OCI-LY1 (cell line): ENCODE results near the gene TSPAN3.

Experiments used
- EZH2 ChIP-seq: fragments of 200-600 bp; sonication (generic), shearing (Covaris generic); IDR thresholded peaks from 2 replicates; pipeline ENCODE4 v1.8.0; 2017; ENCODE audit warnings: borderline replicate concordance, mixed run types, mild to moderate bottlenecking, antibody characterized with exemption, low read length, moderate library complexity, mixed read lengths
- TF ChIP-seq, protein P1 (sequence below): fragments of 200-600 bp; sonication (generic), shearing (Covaris generic); IDR thresholded peaks from 2 replicates; pipeline ENCODE4 v1.5.1; 2017; ENCODE audit warnings: mild to moderate bottlenecking, antibody characterized with exemption, low read length, moderate library complexity, mixed read lengths

DNA sequence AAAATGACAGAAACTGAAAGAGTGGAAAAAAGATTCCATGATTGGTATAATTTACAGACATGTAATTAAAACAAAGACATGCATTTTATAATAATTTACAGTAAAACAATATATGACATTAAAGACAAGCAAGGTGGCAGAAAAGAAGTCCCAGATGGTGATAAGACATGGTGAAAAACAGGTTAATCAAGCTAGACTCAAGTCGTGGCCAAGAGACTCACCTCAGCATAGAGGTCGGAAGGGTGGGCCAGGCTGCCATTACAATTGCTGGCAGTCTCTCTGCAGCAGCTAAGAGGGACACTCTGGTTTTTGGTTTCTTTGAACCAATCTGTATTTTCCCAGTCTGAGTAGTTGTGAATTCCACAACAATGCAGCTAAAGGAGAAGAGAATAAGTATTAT lies 18.4 kb downstream of the TSPAN3 start:
- TF ChIP-seq, protein P1, sequence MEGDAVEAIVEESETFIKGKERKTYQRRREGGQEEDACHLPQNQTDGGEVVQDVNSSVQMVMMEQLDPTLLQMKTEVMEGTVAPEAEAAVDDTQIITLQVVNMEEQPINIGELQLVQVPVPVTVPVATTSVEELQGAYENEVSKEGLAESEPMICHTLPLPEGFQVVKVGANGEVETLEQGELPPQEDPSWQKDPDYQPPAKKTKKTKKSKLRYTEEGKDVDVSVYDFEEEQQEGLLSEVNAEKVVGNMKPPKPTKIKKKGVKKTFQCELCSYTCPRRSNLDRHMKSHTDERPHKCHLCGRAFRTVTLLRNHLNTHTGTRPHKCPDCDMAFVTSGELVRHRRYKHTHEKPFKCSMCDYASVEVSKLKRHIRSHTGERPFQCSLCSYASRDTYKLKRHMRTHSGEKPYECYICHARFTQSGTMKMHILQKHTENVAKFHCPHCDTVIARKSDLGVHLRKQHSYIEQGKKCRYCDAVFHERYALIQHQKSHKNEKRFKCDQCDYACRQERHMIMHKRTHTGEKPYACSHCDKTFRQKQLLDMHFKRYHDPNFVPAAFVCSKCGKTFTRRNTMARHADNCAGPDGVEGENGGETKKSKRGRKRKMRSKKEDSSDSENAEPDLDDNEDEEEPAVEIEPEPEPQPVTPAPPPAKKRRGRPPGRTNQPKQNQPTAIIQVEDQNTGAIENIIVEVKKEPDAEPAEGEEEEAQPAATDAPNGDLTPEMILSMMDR, result no peak
- no peak for TF ChIP-seq EZH2
